Peyer's patch (tissue), 4 donors: Measurements from ENCODE around the gene GORASP1. TPM values are rescaled to one million over a fixed set of nuclear protein-coding genes. Genes with fewer than 3 reads are reported as not detected.

ENCODE experiments used
- DNase-seq, 3 donors: peaks; one replicate each; pipeline ENCODE4 v3.0.0-alpha.2; 2017 to 2019
- H3K27ac ChIP-seq, 4 donors: fragments of 200-600 bp; sonication (generic); one replicate each; pipeline ENCODE4 v1.5.1; 2016 to 2019
- H3K27me3 ChIP-seq, 2 donors: fragments of 200-600 bp; sonication (generic); one replicate each; pipeline ENCODE4 v1.5.1; 2019
- H3K36me3 ChIP-seq, 3 donors: fragments of 200-600 bp; sonication (generic); one replicate each; pipeline ENCODE4 v1.5.1; 2016 to 2019
- H3K4me1 ChIP-seq, 4 donors: fragments of 200-600 bp; sonication (generic); one replicate each; pipeline ENCODE4 v1.5.1; 2016 to 2019
- H3K4me3 ChIP-seq, 4 donors: fragments of 200-600 bp; sonication (generic); 1 replicate in 3 of 4; 2 replicates in 1 of 4; pipeline ENCODE4 v1.5.1; 2016 to 2019; ENCODE audit warnings: mild to moderate bottlenecking in 1 of 4
- H3K9me3 ChIP-seq, 4 donors: fragments of 200-600 bp; sonication (generic); one replicate each; pipeline ENCODE4 v1.5.1; 2016 to 2019; ENCODE audit warnings: mild to moderate bottlenecking in 1 of 4
- CTCF ChIP-seq, 6 experiments: fragments of 450-650 bp in 4 of 6; fragments of 200-600 bp in 2 of 6; sonication (generic) in 1 of 6; IDR thresholded peaks; one replicate each; pipeline ENCODE4 v1.5.1; 2017 to 2019; ENCODE audit warnings: antibody characterized with exemption in 6 of 6, mild to moderate bottlenecking in 3 of 6, moderate library complexity in 1 of 6
- POLR2A ChIP-seq, 2 donors: fragments of 450-650 bp; IDR thresholded peaks; one replicate each; pipeline ENCODE4 v1.5.1; 2017; ENCODE audit warnings: antibody characterized with exemption in 2 of 2, mild to moderate bottlenecking in 2 of 2, moderate library complexity in 2 of 2
- total RNA-seq, 4 donors: library from RNA; depleted of rRNA; stranded (reverse); fragments of >200 nt; gene quantifications; one replicate each; pipeline ENCODE4 v1.1.0, GENCODE V29; 2016

GORASP1 gene
- total RNA-seq = 100 to 1,000 TPM in 3 of 4 donors, 10 to 100 TPM in 1; 85.8 to 145 (median 128) TPM

- peaks cover 2 to 31% (median 10%) of the 10 kb centered on the region in 4 donors for H3K4me1 ChIP-seq
- peak within 1 kb of the TSS; percentile 91 to 97 (median 96) for H3K27ac ChIP-seq
Measured at GRCh38 chr3:39107388-39108199, at the start of gene GORASP1, which contains the start of gene TTC21A. Gene GORASP1 (minus strand): TSS chr3:39107627. CDS start chr3:39107541, 86 bp downstream. Gene TTC21A (plus strand): TSS chr3:39107680. CDS start chr3:39107838, 158 bp downstream.

GRCh38 chr3:39156421-39156820 lies 49.0 kb upstream of the GORASP1 start:
- H3K27ac ChIP-seq = no peak overlapping the region
- no peak overlapping the region for H3K4me3 ChIP-seq
- no peaks in the 10 kb centered on the region for H3K27me3 ChIP-seq
- no peak for TF ChIP-seq POLR2A (IDR thresholded peaks at IDR 0.05)
- no peak for TF ChIP-seq CTCF (IDR thresholded peaks at IDR 0.05)
- H3K36me3 ChIP-seq = no peaks in the 10 kb centered on the region
- no peaks in the 10 kb centered on the region for H3K9me3 ChIP-seq
- peaks cover 0 to 34% (median 4%) of the 10 kb centered on the region in 4 donors for H3K4me1 ChIP-seq
- no peak for DNase-seq

More at GRCh38 chr3:39107388-39108199, at the start of gene GORASP1, which contains the start of gene TTC21A:
- TF ChIP-seq POLR2A (IDR thresholded peaks at IDR 0.05) = peak; percentile 80 to 85
- no peak for TF ChIP-seq CTCF (IDR thresholded peaks at IDR 0.05)
- peak; percentile 80 to 94 (median 89) for DNase-seq
- H3K9me3 ChIP-seq = no peaks in the 10 kb centered on the region
- H3K36me3 ChIP-seq = no peaks in the 10 kb centered on the region
- peak within 1 kb of the TSS; percentile 81 to 98 (median 88) for H3K4me3 ChIP-seq
- H3K27me3 ChIP-seq = no peaks in the 10 kb centered on the region

- Histone ChIP-seq H3K9me3 (no peaks in the 10 kb centered on the region), H3K4me3 (peak overlapping the region in 2 of 4 donors; percentile 92 to 98), H3K36me3 (no peaks in the 10 kb centered on the region), H3K27me3 (no peaks in the 10 kb centered on the region), H3K27ac (peak overlapping the region; percentile 100), H3K4me1 (peaks cover 0 to 53% (median 21%) of the 10 kb centered on the region in 4 donors)
- TF ChIP-seq CTCF (IDR thresholded peaks at IDR 0.05) (no peak), POLR2A (IDR thresholded peaks at IDR 0.05) (no peak)
- peak in 2 of 3 donors; percentile 58 to 59 for DNase-seq
Measured at GRCh38 chr3:39154280-39155021, 47.0 kb upstream of the GORASP1 start.

- H3K36me3 ChIP-seq = no peaks in the 10 kb centered on the region
- H3K27me3 ChIP-seq = no peaks in the 10 kb centered on the region
- H3K9me3 ChIP-seq = no peaks in the 10 kb centered on the region
- peak overlapping the region; percentile 92 to 99 (median 96) for H3K4me3 ChIP-seq
- TF ChIP-seq POLR2A (IDR thresholded peaks at IDR 0.05) (no peak), CTCF (IDR thresholded peaks at IDR 0.05) (no peak)
- peaks cover 0 to 59% (median 26%) of the 10 kb centered on the region in 4 donors for H3K4me1 ChIP-seq
- no peak for DNase-seq
- H3K27ac ChIP-seq = peak overlapping the region; percentile 100
Measured at GRCh38 chr3:39153977-39154279, 46.5 kb upstream of the GORASP1 start.

- Histone ChIP-seq H3K36me3 (peaks cover 0 to 6% (median 0%) of the 10 kb centered on the region in 3 donors), H3K27ac (peak overlapping the region; percentile 100), H3K9me3 (no peaks in the 10 kb centered on the region), H3K27me3 (no peaks in the 10 kb centered on the region), H3K4me1 (peaks cover 5 to 84% (median 52%) of the 10 kb centered on the region in 4 donors), H3K4me3 (peak overlapping the region; percentile 92 to 99 (median 96))
- no peak for TF ChIP-seq CTCF (IDR thresholded peaks at IDR 0.05)
- TF ChIP-seq POLR2A (IDR thresholded peaks at IDR 0.05) = no peak
- DNase-seq = peak; percentile 55 to 85 (median 69)
Measured at GRCh38 chr3:39150803-39151631, 43.6 kb upstream of the GORASP1 start.
